Stimulated activated CD4-positive, alpha-beta T cell treated with anti-CD3 and anti-CD28 coated beads, Interleukin-1b, Interleukin-23, amount 100 ng/mL, for 1 hour (primary cell): ENCODE measurements around the gene CACNA1B.
"Not testable (repeated sequence)": the region's sequence is repeated elsewhere in the genome, so short reads cannot be mapped to it uniquely, and the experiment has no call there.

Experiments
- DNase-seq, 2 donors: peaks; one replicate each; pipeline ENCODE4 v3.0.0-alpha.2; 2020; ENCODE audit warnings: low read depth in 2 of 2

CACNA1B gene

GRCh38 chr9:138015021-138015829 lies 137.6 kb downstream of the CACNA1B start:
- DNase-seq = no peak

GRCh38 chr9:138016406-138017187 lies 139.0 kb downstream of the CACNA1B start:
- DNase-seq = no peak

- no peak for DNase-seq
Observed at GRCh38 chr9:138017200-138017599, 139.6 kb downstream of the CACNA1B start.

- DNase-seq = not testable (repeated sequence)
Observed at GRCh38 chr9:138019514-138019913, 141.9 kb downstream of the CACNA1B start.

GRCh38 chr9:138020120-138020794 lies 142.7 kb downstream of the CACNA1B start:
- DNase-seq = no peak

- DNase-seq = no peak
Observed at GRCh38 chr9:138020795-138021182, 143.2 kb downstream of the CACNA1B start.

GRCh38 chr9:138021251-138022056 lies 143.9 kb downstream of the CACNA1B start:
- DNase-seq = no peak

GRCh38 chr9:138022121-138022741 lies 144.6 kb downstream of the CACNA1B start:
- no peak for DNase-seq

GRCh38 chr9:138022756-138023393 lies 145.3 kb downstream of the CACNA1B start:
- DNase-seq = no peak

GRCh38 chr9:138023394-138024124 lies 146.0 kb downstream of the CACNA1B start:
- DNase-seq = no peak

- no peak for DNase-seq
Observed at GRCh38 chr9:138024131-138024530, 146.5 kb downstream of the CACNA1B start.

- DNase-seq = no peak
Observed at GRCh38 chr9:138024831-138025291, 147.3 kb downstream of the CACNA1B start.

- DNase-seq = no peak
Observed at GRCh38 chr9:138025417-138025816, 147.8 kb downstream of the CACNA1B start.

GRCh38 chr9:138025908-138026307 lies 148.3 kb downstream of the CACNA1B start:
- no peak for DNase-seq

- no peak for DNase-seq
Observed at GRCh38 chr9:138028596-138028995, 151.0 kb downstream of the CACNA1B start.

- DNase-seq = no peak
Observed at GRCh38 chr9:138031186-138031585, 153.6 kb downstream of the CACNA1B start.

GRCh38 chr9:138033950-138034349 lies 156.4 kb downstream of the CACNA1B start:
- no peak for DNase-seq

GRCh38 chr9:138037140-138037539 lies 159.6 kb downstream of the CACNA1B start:
- DNase-seq = no peak

- DNase-seq = no peak
Observed at GRCh38 chr9:138038244-138038671, 160.7 kb downstream of the CACNA1B start.
